Parathyroid adenoma (tissue), 2 donors: ENCODE results near the gene MYO16.

ENCODE experiments used
- H2AFZ ChIP-seq: fragments of 300-600 bp; sonication (generic); one replicate; pipeline ENCODE4 v1.7.0; 2017; ENCODE audit warnings: antibody characterized with exemption, mild to moderate bottlenecking
- H3K27ac ChIP-seq: fragments of 300-600 bp; sonication (generic); one replicate; pipeline ENCODE4 v1.7.0; 2017
- H3K27me3 ChIP-seq: fragments of 300-600 bp; sonication (generic); one replicate; pipeline ENCODE4 v1.7.0; 2017; ENCODE audit warnings: low read length; ENCODE audit not compliant: control insufficient read depth, insufficient read depth
- H3K36me3 ChIP-seq: fragments of 300-600 bp; sonication (generic); one replicate; pipeline ENCODE4 v1.7.0; 2017; ENCODE audit warnings: low read length; ENCODE audit not compliant: control insufficient read depth, insufficient read depth
- H3K4me1 ChIP-seq: fragments of 300-600 bp; sonication (generic); one replicate; pipeline ENCODE4 v1.7.0; 2017; ENCODE audit warnings: control low read depth
- H3K4me2 ChIP-seq: fragments of 300-600 bp; sonication (generic); one replicate; pipeline ENCODE4 v1.7.0; 2017; ENCODE audit warnings: low read length
- H3K4me3 ChIP-seq: fragments of 300-600 bp; sonication (generic); one replicate; pipeline ENCODE4 v1.7.0; 2017; ENCODE audit warnings: low read depth, low read length
- H3K79me2 ChIP-seq: fragments of 300-600 bp; sonication (generic); one replicate; pipeline ENCODE4 v1.7.0; 2017; ENCODE audit warnings: control low read depth
- H3K9ac ChIP-seq: fragments of 300-600 bp; sonication (generic); one replicate; pipeline ENCODE4 v1.7.0; 2017; ENCODE audit warnings: mild to moderate bottlenecking
- H3K9me3 ChIP-seq: fragments of 300-600 bp; sonication (generic); one replicate; pipeline ENCODE4 v1.7.0; 2017; ENCODE audit warnings: low read length; ENCODE audit not compliant: control insufficient read depth
- CTCF ChIP-seq: fragments of 300-600 bp; sonication (generic); IDR thresholded peaks from one replicate; pipeline ENCODE4 v1.7.0; 2017; ENCODE audit warnings: antibody characterized with exemption, mild to moderate bottlenecking
- donor health status: primary hyperparathyroidism.

Gene MYO16

GRCh38 chr13:108690726-108691125, 61.3 kb downstream of the MYO16 start:
- no peaks in the 10 kb centered on the region for H3K4me1 ChIP-seq
- no peak for TF ChIP-seq CTCF
- H3K9ac ChIP-seq: no peak overlapping the region
- no peak overlapping the region for H2AFZ ChIP-seq
- H3K36me3 ChIP-seq: no peaks in the 10 kb centered on the region
- H3K9me3 ChIP-seq: no peaks in the 10 kb centered on the region
- H3K4me3 ChIP-seq: no peak overlapping the region
- no peak overlapping the region for H3K4me2 ChIP-seq
- H3K27me3 ChIP-seq: no peaks in the 10 kb centered on the region
- H3K79me2 ChIP-seq: no peaks in the 10 kb centered on the region
- no peak overlapping the region for H3K27ac ChIP-seq

GRCh38 chr13:108700422-108701170, 71.2 kb downstream of the MYO16 start:
- H3K79me2 ChIP-seq: no peaks in the 10 kb centered on the region
- no peaks in the 10 kb centered on the region for H3K27me3 ChIP-seq
- H2AFZ ChIP-seq: no peak overlapping the region
- no peak overlapping the region for H3K27ac ChIP-seq
- no peaks in the 10 kb centered on the region for H3K9me3 ChIP-seq
- H3K4me1 ChIP-seq: no peaks in the 10 kb centered on the region
- no peaks in the 10 kb centered on the region for H3K36me3 ChIP-seq
- no peak for TF ChIP-seq CTCF
- H3K4me2 ChIP-seq: no peak overlapping the region
- H3K4me3 ChIP-seq: no peak overlapping the region
- no peak overlapping the region for H3K9ac ChIP-seq

- no peak overlapping the region for H3K9ac ChIP-seq
- no peaks in the 10 kb centered on the region for H3K27me3 ChIP-seq
- no peaks in the 10 kb centered on the region for H3K4me1 ChIP-seq
- H3K4me3 ChIP-seq: no peak overlapping the region
- H2AFZ ChIP-seq: no peak overlapping the region
- no peak overlapping the region for H3K27ac ChIP-seq
- H3K4me2 ChIP-seq: no peak overlapping the region
- no peaks in the 10 kb centered on the region for H3K9me3 ChIP-seq
- no peak for TF ChIP-seq CTCF
- no peaks in the 10 kb centered on the region for H3K36me3 ChIP-seq
- no peaks in the 10 kb centered on the region for H3K79me2 ChIP-seq
Observed at GRCh38 chr13:108702171-108702570, 72.8 kb downstream of the MYO16 start.

GRCh38 chr13:108705031-108705430, 75.6 kb downstream of the MYO16 start:
- Histone ChIP-seq H3K36me3 (no peaks in the 10 kb centered on the region), H3K4me3 (no peak overlapping the region), H3K4me1 (no peaks in the 10 kb centered on the region), H3K9ac (no peak overlapping the region), H3K4me2 (no peak overlapping the region), H3K79me2 (no peaks in the 10 kb centered on the region), H2AFZ (no peak overlapping the region), H3K27ac (no peak overlapping the region), H3K9me3 (no peaks in the 10 kb centered on the region), H3K27me3 (no peaks in the 10 kb centered on the region)
- TF ChIP-seq CTCF: no peak

GRCh38 chr13:108707584-108707983, 78.2 kb downstream of the MYO16 start:
- Histone ChIP-seq H3K27ac (no peak overlapping the region), H3K4me2 (no peak overlapping the region), H3K79me2 (no peaks in the 10 kb centered on the region), H3K4me1 (no peaks in the 10 kb centered on the region), H3K4me3 (no peak overlapping the region), H3K9me3 (no peaks in the 10 kb centered on the region), H3K36me3 (no peaks in the 10 kb centered on the region), H3K9ac (no peak overlapping the region), H3K27me3 (no peaks in the 10 kb centered on the region), H2AFZ (no peak overlapping the region)
- TF ChIP-seq CTCF: no peak
